WTC11 (cell line): ENCODE measurements around the gene SIGLEC1. TPM values are rescaled to one million over a fixed set of nuclear protein-coding genes. Genes with fewer than 3 reads are reported as not detected.

ENCODE experiments used
- CREB1 ChIP-seq: sonication (generic); formaldehyde crosslinking; IDR thresholded peaks from 2 replicates; pipeline ENCODE4 v1.8.0; 2023; ENCODE audit warnings: mild to moderate bottlenecking, missing genetic modification reagents
- E2F5 ChIP-seq: sonication (generic); formaldehyde crosslinking; IDR thresholded peaks from 2 replicates; pipeline ENCODE4 v1.8.1; 2022; ENCODE audit warnings: mild to moderate bottlenecking, moderate library complexity, missing genetic modification reagents
- ESRRA ChIP-seq: sonication (generic); formaldehyde crosslinking; IDR thresholded peaks from 2 replicates; pipeline ENCODE4 v1.8.1; 2022; ENCODE audit warnings: mild to moderate bottlenecking, missing genetic modification reagents, borderline replicate concordance
- JAZF1 ChIP-seq: fragments of 250-450 bp; sonication (Bioruptor Pico); IDR thresholded peaks from 2 replicates; pipeline ENCODE4 v1.9.0; 2021; ENCODE audit warnings: moderate library complexity, mild to moderate bottlenecking, inconsistent platforms
- MLX ChIP-seq: sonication (generic); formaldehyde crosslinking; IDR thresholded peaks from 2 replicates; pipeline ENCODE4 v1.8.1; 2023; ENCODE audit warnings: mild to moderate bottlenecking, missing genetic modification reagents, moderate library complexity
- NR2C2 ChIP-seq: sonication (generic); formaldehyde crosslinking; IDR thresholded peaks from 2 replicates; pipeline ENCODE4 v1.8.0; 2022; ENCODE audit warnings: mild to moderate bottlenecking, missing genetic modification reagents
- NR3C1 ChIP-seq: sonication (generic); formaldehyde crosslinking; conservative IDR thresholded peaks from 2 replicates; pipeline ENCODE4 v1.8.1; 2023; ENCODE audit warnings: low read depth, mild to moderate bottlenecking, missing genetic modification reagents
- PRDM15 ChIP-seq: sonication (generic); formaldehyde crosslinking; IDR thresholded peaks from 2 replicates; pipeline ENCODE4 v1.8.0; 2022; ENCODE audit warnings: missing genetic modification reagents
- PRRX2 ChIP-seq: fragments of 250-450 bp; sonication (Bioruptor Pico); IDR thresholded peaks from 2 replicates; pipeline ENCODE4 v1.8.0; 2021; ENCODE audit warnings: mild to moderate bottlenecking
- USF2 ChIP-seq: sonication (generic); formaldehyde crosslinking; IDR thresholded peaks from 2 replicates; pipeline ENCODE4 v1.8.1; 2023; ENCODE audit warnings: mild to moderate bottlenecking, missing genetic modification reagents, moderate library complexity
- ZBTB43 ChIP-seq: sonication (generic); formaldehyde crosslinking; IDR thresholded peaks from 2 replicates; pipeline ENCODE4 v1.8.1; 2023; ENCODE audit warnings: mild to moderate bottlenecking, missing genetic modification reagents
- ZNF219 ChIP-seq: sonication (generic); formaldehyde crosslinking; IDR thresholded peaks from 2 replicates; pipeline ENCODE4 v1.8.0; 2023; ENCODE audit warnings: missing genetic modification reagents, mild to moderate bottlenecking, borderline replicate concordance
- ZNF232 ChIP-seq: sonication (generic); formaldehyde crosslinking; IDR thresholded peaks from 2 replicates; pipeline ENCODE4 v1.8.0; 2022; ENCODE audit warnings: mild to moderate bottlenecking, missing genetic modification reagents
- ZNF263 ChIP-seq: sonication (generic); formaldehyde crosslinking; IDR thresholded peaks from 2 replicates; pipeline ENCODE4 v1.8.1; 2022; ENCODE audit warnings: low read depth, mild to moderate bottlenecking, moderate library complexity, missing genetic modification reagents
- ZNF396 ChIP-seq: fragments of 250-450 bp; sonication (Bioruptor Pico); IDR thresholded peaks from 2 replicates; pipeline ENCODE4 v1.8.0; 2021; ENCODE audit warnings: mild to moderate bottlenecking, moderate library complexity, borderline replicate concordance
- ZNF416 ChIP-seq: fragments of 250-450 bp; sonication (Bioruptor Pico); IDR thresholded peaks from 2 replicates; pipeline ENCODE4 v1.9.0; 2021; ENCODE audit warnings: mild to moderate bottlenecking, inconsistent platforms
- ZNF671 ChIP-seq: fragments of 250-450 bp; sonication (Bioruptor Pico); IDR thresholded peaks from 2 replicates; pipeline ENCODE4 v1.8.0; 2021; ENCODE audit warnings: mild to moderate bottlenecking
- total RNA-seq: library from RNA; stranded (reverse); gene quantifications from 3 replicates; pipeline ENCODE4 v1.2.3, GENCODE V29; 2021
- TF ChIP-seq, protein P1 (sequence below): sonication (generic); formaldehyde crosslinking; IDR thresholded peaks from 2 replicates; pipeline ENCODE4 v1.8.0; 2022; ENCODE audit warnings: mild to moderate bottlenecking, missing genetic modification reagents
- TF ChIP-seq, protein P2 (sequence below): fragments of 250-450 bp; sonication (Bioruptor Pico); IDR thresholded peaks from 2 replicates; pipeline ENCODE4 v1.9.0; 2021; ENCODE audit warnings: mild to moderate bottlenecking
- TF ChIP-seq, protein P3 (sequence below): fragments of 250-450 bp; sonication (Bioruptor Pico); IDR thresholded peaks from 2 replicates; pipeline ENCODE4 v2.1.2; 2022; ENCODE audit warnings: mild to moderate bottlenecking, moderate library complexity
- TF ChIP-seq, protein P4 (sequence below): fragments of 250-450 bp; sonication (Bioruptor Pico); IDR thresholded peaks from 2 replicates; pipeline ENCODE4 v1.9.0; 2021; ENCODE audit warnings: mild to moderate bottlenecking
- TF ChIP-seq, protein P5 (sequence below): sonication (generic); formaldehyde crosslinking; IDR thresholded peaks from 2 replicates; pipeline ENCODE4 v1.8.1; 2023; ENCODE audit warnings: mild to moderate bottlenecking, missing genetic modification reagents
- TF ChIP-seq, protein P6 (sequence below): sonication (generic); formaldehyde crosslinking; conservative IDR thresholded peaks from 2 replicates; pipeline ENCODE4 v1.8.1; 2022; ENCODE audit warnings: mild to moderate bottlenecking, missing genetic modification reagents

Gene SIGLEC1
- total RNA-seq, 1 experiment from 2014 or later, result 0.04 TPM

DNA sequence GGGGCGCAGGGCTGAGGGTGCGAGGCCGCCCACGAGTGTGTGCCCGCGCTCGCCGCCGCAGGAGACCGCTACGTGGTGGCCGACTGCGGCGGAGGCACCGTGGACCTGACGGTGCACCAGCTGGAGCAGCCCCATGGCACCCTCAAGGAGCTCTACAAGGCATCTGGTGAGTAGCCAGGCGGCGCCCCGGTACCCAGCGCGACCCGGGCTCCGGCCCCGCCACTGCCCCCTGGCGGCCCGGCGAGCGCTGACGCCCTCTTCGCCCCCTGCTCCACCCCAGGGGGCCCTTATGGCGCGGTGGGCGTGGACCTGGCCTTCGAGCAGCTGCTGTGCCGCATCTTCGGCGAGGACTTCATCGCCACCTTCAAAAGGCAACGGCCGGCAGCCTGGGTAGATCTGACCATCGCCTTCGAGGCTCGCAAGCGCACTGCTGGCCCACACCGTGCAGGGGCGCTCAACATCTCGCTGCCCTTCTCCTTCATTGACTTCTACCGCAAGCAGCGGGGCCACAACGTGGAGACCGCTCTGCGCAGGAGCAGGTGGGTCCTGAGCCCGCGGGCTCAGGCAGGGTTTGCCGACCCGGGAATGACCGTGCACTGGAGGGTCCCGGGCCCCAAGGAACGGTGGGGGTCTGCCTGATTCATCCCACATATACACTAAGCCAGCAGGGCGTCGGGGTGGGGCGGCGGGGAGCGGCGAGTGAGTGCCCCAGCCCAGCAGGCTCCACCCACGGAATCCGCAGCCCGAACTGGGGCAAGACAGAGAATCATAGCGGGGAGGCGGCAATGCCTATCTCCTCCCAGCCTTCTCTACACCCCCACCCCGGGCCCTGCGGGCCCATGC is 37.5 kb upstream of the SIGLEC1 start (continued):
- TF ChIP-seq MLX (CRISPR knock-in tag) (no peak), ESRRA (no peak), ZNF396 (no peak), ZNF671 (CRISPR knock-in tag) (no peak; the same call in 1 of the 2 replicates), E2F5 (no peak), ZNF219 (CRISPR knock-in tag) (no peak), PRDM15 (CRISPR knock-in tag) (no peak), NR2C2 (CRISPR knock-in tag) (no peak), ZBTB43 (peak; percentile 80; the same call in 1 of the 2 replicates), JAZF1 (CRISPR knock-in tag) (no peak), ZNF232 (CRISPR knock-in tag) (no peak), NR3C1 (CRISPR knock-in tag) (0 out of 2 replicates have a peak, but pooled peaks have one; percentile 22), USF2 (CRISPR knock-in tag) (0 out of 2 replicates have a peak, but pooled peaks have one; percentile 12), CREB1 (CRISPR knock-in tag) (0 out of 2 replicates have a peak, but pooled peaks have one; percentile 33), ZNF263 (CRISPR knock-in tag) (no peak; the same call in 1 of the 2 replicates), ZNF416 (CRISPR knock-in tag) (no peak), PRRX2 (no peak)
- TF ChIP-seq, protein P1, sequence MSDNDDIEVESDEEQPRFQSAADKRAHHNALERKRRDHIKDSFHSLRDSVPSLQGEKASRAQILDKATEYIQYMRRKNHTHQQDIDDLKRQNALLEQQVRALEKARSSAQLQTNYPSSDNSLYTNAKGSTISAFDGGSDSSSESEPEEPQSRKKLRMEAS (CRISPR knock-in tag), result peak; percentile 87
- TF ChIP-seq, protein P2, sequence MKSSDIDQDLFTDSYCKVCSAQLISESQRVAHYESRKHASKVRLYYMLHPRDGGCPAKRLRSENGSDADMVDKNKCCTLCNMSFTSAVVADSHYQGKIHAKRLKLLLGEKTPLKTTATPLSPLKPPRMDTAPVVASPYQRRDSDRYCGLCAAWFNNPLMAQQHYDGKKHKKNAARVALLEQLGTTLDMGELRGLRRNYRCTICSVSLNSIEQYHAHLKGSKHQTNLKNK (CRISPR knock-in tag), result no peak
- TF ChIP-seq, protein P3, sequence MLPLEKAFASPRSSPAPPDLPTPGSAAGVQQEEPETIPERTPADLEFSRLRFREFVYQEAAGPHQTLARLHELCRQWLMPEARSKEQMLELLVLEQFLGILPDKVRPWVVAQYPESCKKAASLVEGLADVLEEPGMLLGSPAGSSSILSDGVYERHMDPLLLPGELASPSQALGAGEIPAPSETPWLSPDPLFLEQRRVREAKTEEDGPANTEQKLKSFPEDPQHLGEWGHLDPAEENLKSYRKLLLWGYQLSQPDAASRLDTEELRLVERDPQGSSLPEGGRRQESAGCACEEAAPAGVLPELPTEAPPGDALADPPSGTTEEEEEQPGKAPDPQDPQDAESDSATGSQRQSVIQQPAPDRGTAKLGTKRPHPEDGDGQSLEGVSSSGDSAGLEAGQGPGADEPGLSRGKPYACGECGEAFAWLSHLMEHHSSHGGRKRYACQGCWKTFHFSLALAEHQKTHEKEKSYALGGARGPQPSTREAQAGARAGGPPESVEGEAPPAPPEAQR (CRISPR knock-in tag), result no peak
- TF ChIP-seq, protein P4, sequence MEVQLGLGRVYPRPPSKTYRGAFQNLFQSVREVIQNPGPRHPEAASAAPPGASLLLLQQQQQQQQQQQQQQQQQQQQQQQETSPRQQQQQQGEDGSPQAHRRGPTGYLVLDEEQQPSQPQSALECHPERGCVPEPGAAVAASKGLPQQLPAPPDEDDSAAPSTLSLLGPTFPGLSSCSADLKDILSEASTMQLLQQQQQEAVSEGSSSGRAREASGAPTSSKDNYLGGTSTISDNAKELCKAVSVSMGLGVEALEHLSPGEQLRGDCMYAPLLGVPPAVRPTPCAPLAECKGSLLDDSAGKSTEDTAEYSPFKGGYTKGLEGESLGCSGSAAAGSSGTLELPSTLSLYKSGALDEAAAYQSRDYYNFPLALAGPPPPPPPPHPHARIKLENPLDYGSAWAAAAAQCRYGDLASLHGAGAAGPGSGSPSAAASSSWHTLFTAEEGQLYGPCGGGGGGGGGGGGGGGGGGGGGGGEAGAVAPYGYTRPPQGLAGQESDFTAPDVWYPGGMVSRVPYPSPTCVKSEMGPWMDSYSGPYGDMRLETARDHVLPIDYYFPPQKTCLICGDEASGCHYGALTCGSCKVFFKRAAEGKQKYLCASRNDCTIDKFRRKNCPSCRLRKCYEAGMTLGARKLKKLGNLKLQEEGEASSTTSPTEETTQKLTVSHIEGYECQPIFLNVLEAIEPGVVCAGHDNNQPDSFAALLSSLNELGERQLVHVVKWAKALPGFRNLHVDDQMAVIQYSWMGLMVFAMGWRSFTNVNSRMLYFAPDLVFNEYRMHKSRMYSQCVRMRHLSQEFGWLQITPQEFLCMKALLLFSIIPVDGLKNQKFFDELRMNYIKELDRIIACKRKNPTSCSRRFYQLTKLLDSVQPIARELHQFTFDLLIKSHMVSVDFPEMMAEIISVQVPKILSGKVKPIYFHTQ (CRISPR knock-in tag), result no peak
- TF ChIP-seq, protein P5, sequence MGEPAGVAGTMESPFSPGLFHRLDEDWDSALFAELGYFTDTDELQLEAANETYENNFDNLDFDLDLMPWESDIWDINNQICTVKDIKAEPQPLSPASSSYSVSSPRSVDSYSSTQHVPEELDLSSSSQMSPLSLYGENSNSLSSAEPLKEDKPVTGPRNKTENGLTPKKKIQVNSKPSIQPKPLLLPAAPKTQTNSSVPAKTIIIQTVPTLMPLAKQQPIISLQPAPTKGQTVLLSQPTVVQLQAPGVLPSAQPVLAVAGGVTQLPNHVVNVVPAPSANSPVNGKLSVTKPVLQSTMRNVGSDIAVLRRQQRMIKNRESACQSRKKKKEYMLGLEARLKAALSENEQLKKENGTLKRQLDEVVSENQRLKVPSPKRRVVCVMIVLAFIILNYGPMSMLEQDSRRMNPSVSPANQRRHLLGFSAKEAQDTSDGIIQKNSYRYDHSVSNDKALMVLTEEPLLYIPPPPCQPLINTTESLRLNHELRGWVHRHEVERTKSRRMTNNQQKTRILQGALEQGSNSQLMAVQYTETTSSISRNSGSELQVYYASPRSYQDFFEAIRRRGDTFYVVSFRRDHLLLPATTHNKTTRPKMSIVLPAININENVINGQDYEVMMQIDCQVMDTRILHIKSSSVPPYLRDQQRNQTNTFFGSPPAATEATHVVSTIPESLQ (CRISPR knock-in tag), result no peak
- TF ChIP-seq, protein P6, sequence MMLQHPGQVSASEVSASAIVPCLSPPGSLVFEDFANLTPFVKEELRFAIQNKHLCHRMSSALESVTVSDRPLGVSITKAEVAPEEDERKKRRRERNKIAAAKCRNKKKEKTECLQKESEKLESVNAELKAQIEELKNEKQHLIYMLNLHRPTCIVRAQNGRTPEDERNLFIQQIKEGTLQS, result no peak
